HG03039 (cell line): ENCODE data around the gene LRRC2.
"Not testable (repeated sequence)": the region's sequence is repeated elsewhere in the genome, so short reads cannot be mapped to it uniquely, and the experiment has no call there.

Experiments
- ATAC-seq: cut with Tn5 transposase; IDR thresholded peaks from one replicate; pipeline ENCODE4 v1.9.1; 2021; ENCODE audit warnings: mild to moderate bottlenecking, moderate library complexity; ENCODE audit not compliant: unreplicated experiment

LRRC2 gene

GRCh38 chr3:46566040-46566641, at the start of gene LRRC2:
Gene LRRC2 (minus strand): TSS chr3:46566302. CDS start chr3:46551591, 14,711 bp downstream.
- ATAC-seq: no peak

GRCh38 chr3:46615050-46615775, 49.1 kb upstream of the LRRC2 start:
- ATAC-seq: no peak

- ATAC-seq: no peak
Observed at GRCh38 chr3:46614431-46614830, 48.3 kb upstream of the LRRC2 start.

- no peak for ATAC-seq
Observed at GRCh38 chr3:46613313-46614005, 47.4 kb upstream of the LRRC2 start.

- ATAC-seq: no peak
Observed at GRCh38 chr3:46612324-46612723, 46.2 kb upstream of the LRRC2 start, which contains the start of gene FAM240A. Gene FAM240A (plus strand): TSS chr3:46612525. CDS start chr3:46612684, 159 bp downstream.

GRCh38 chr3:46609944-46610722, 44.0 kb upstream of the LRRC2 start:
- no peak for ATAC-seq

- ATAC-seq: no peak
Observed at GRCh38 chr3:46609212-46609721, 43.2 kb upstream of the LRRC2 start.

- no peak for ATAC-seq
Observed at GRCh38 chr3:46607603-46608028, 41.5 kb upstream of the LRRC2 start.

- no peak for ATAC-seq
Observed at GRCh38 chr3:46604127-46604526, 38.0 kb upstream of the LRRC2 start.

- ATAC-seq: no peak
Observed at GRCh38 chr3:46603446-46604046, 37.4 kb upstream of the LRRC2 start.

- no peak for ATAC-seq
Observed at GRCh38 chr3:46599590-46599989, 33.5 kb upstream of the LRRC2 start.

- ATAC-seq: no peak
Observed at GRCh38 chr3:46595819-46596314, 29.8 kb upstream of the LRRC2 start.

- ATAC-seq: no peak
Observed at GRCh38 chr3:46594723-46595122, 28.6 kb upstream of the LRRC2 start.

GRCh38 chr3:46593979-46594378, 27.9 kb upstream of the LRRC2 start:
- ATAC-seq: no peak

GRCh38 chr3:46593274-46593862, 27.3 kb upstream of the LRRC2 start:
- no peak for ATAC-seq

- not testable (repeated sequence) for ATAC-seq
Observed at GRCh38 chr3:46587268-46587667, 21.2 kb upstream of the LRRC2 start.

GRCh38 chr3:46586738-46587246, 20.7 kb upstream of the LRRC2 start:
- no peak for ATAC-seq

- ATAC-seq: no peak
Observed at GRCh38 chr3:46585799-46586693, 19.9 kb upstream of the LRRC2 start.
